GM19452 (cell line): ENCODE results near the gene OR2V2.
"Not testable (repeated sequence)": the region's sequence is repeated elsewhere in the genome, so short reads cannot be mapped to it uniquely, and the experiment has no call there.

Experiments used
- ATAC-seq: cut with Tn5 transposase; IDR thresholded peaks from one replicate; pipeline ENCODE4 v1.9.1; 2021; ENCODE audit not compliant: unreplicated experiment

The OR2V2 gene

GRCh38 chr5:181142054-181142453, 5.3 kb upstream of the OR2V2 start:
- no peak for ATAC-seq

- ATAC-seq: no peak
Measured at GRCh38 chr5:181145133-181145532, 2.3 kb upstream of the OR2V2 start.

- no peak for ATAC-seq
Measured at GRCh38 chr5:181149355-181149754, 2.0 kb downstream of the OR2V2 start.

- ATAC-seq: no peak
Measured at GRCh38 chr5:181149806-181150733, 2.7 kb downstream of the OR2V2 start.

GRCh38 chr5:181151146-181151545, 3.8 kb downstream of the OR2V2 start:
- no peak for ATAC-seq

- ATAC-seq: no peak
Measured at GRCh38 chr5:181152406-181152805, 5.0 kb downstream of the OR2V2 start.

- no peak for ATAC-seq
Measured at GRCh38 chr5:181153814-181154213, 6.4 kb downstream of the OR2V2 start.

- no peak for ATAC-seq
Measured at GRCh38 chr5:181156758-181157157, 9.4 kb downstream of the OR2V2 start.

- no peak for ATAC-seq
Measured at GRCh38 chr5:181158869-181159268, 11.5 kb downstream of the OR2V2 start.

GRCh38 chr5:181159286-181160151, 12.1 kb downstream of the OR2V2 start:
- peak; percentile 66 for ATAC-seq

- ATAC-seq: peak; percentile 42
Measured at GRCh38 chr5:181160152-181160754, 12.9 kb downstream of the OR2V2 start.

- not testable (repeated sequence) for ATAC-seq
Measured at GRCh38 chr5:181160755-181161533, 13.6 kb downstream of the OR2V2 start.

- no peak for ATAC-seq
Measured at GRCh38 chr5:181161534-181162175, 14.3 kb downstream of the OR2V2 start.

GRCh38 chr5:181163487-181164075, 16.2 kb downstream of the OR2V2 start:
- no peak for ATAC-seq

GRCh38 chr5:181164076-181164952, 16.9 kb downstream of the OR2V2 start:
- ATAC-seq: no peak

GRCh38 chr5:181166812-181167733, 19.7 kb downstream of the OR2V2 start:
- ATAC-seq: no peak

GRCh38 chr5:181167814-181168488, 20.6 kb downstream of the OR2V2 start:
- ATAC-seq: no peak
